ENCODE measurements around the gene EFCAB6. TPM values are rescaled to one million over a fixed set of nuclear protein-coding genes. Genes with fewer than 3 reads are reported as not detected.

EFCAB6 gene
- total RNA-seq, 1 experiment from 2014 or later: 0.94 TPM

DNA sequence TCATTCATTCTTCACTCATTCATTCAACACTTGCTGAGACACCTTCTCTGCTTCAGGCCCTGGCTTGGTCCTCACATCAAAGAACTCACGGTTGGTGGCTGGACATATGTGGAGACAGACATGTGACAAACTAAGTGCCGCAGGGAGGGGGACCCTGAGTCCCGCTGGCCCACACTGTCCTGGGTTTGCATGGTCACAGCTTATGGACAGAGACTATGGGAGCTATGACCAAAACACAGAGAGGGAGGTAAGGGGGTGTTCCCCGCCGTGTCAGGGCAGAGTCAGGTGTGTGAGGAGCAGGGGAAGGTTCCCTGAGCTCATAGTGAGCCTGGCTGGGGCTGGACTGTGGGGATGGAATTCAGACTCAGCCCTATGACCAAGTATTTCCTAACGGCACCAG is 277.2 kb downstream of the EFCAB6 start:
- Mint-ChIP-seq H3K4me1 (peaks cover 7% of the 10 kb centered on the region; the same call in 1 of the 2 replicates), H3K27me3 (ENCODE audit: low read depth) (no peaks in the 10 kb centered on the region; the same call in 1 of the 2 replicates), H3K9me3 (peaks cover 27% of the 10 kb centered on the region), H3K4me3 (no peak overlapping the region), H3K36me3 (peaks cover 16% of the 10 kb centered on the region), H3K27ac (no peak overlapping the region)
- CTCF ChIA-PET: interaction anchor here (1.2 to 1.7 kb wide), 2 partner anchors 18 to 19 kb away, joined by 3 to 5 read pairs; no protein-coding TSS in a partner anchor
- TF ChIP-seq RELA (CRISPR knock-in tag; IDR thresholded peaks at IDR 0.05; ENCODE audit: borderline replicate concordance) (no peak), CREB1 (CRISPR knock-in tag; IDR thresholded peaks at IDR 0.05) (no peak), TEAD4 (CRISPR knock-in tag; IDR thresholded peaks at IDR 0.05) (no peak), RORB (CRISPR knock-in tag; IDR thresholded peaks at IDR 0.05) (no peak)
- TF ChIP-seq, protein P1, sequence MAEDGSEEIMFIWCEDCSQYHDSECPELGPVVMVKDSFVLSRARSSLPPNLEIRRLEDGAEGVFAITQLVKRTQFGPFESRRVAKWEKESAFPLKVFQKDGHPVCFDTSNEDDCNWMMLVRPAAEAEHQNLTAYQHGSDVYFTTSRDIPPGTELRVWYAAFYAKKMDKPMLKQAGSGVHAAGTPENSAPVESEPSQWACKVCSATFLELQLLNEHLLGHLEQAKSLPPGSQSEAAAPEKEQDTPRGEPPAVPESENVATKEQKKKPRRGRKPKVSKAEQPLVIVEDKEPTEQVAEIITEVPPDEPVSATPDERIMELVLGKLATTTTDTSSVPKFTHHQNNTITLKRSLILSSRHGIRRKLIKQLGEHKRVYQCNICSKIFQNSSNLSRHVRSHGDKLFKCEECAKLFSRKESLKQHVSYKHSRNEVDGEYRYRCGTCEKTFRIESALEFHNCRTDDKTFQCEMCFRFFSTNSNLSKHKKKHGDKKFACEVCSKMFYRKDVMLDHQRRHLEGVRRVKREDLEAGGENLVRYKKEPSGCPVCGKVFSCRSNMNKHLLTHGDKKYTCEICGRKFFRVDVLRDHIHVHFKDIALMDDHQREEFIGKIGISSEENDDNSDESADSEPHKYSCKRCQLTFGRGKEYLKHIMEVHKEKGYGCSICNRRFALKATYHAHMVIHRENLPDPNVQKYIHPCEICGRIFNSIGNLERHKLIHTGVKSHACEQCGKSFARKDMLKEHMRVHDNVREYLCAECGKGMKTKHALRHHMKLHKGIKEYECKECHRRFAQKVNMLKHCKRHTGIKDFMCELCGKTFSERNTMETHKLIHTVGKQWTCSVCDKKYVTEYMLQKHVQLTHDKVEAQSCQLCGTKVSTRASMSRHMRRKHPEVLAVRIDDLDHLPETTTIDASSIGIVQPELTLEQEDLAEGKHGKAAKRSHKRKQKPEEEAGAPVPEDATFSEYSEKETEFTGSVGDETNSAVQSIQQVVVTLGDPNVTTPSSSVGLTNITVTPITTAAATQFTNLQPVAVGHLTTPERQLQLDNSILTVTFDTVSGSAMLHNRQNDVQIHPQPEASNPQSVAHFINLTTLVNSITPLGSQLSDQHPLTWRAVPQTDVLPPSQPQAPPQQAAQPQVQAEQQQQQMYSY (CRISPR knock-in tag; IDR thresholded peaks at IDR 0.05): no peak
- TF ChIP-seq, protein P2, sequence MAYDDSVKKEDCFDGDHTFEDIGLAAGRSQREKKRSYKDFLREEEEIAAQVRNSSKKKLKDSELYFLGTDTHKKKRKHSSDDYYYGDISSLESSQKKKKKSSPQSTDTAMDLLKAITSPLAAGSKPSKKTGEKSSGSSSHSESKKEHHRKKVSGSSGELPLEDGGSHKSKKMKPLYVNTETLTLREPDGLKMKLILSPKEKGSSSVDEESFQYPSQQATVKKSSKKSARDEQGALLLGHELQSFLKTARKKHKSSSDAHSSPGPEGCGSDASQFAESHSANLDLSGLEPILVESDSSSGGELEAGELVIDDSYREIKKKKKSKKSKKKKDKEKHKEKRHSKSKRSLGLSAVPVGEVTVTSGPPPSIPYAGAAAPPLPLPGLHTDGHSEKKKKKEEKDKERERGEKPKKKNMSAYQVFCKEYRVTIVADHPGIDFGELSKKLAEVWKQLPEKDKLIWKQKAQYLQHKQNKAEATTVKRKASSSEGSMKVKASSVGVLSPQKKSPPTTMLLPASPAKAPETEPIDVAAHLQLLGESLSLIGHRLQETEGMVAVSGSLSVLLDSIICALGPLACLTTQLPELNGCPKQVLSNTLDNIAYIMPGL (CRISPR knock-in tag; IDR thresholded peaks at IDR 0.05): no peak
- DNase-seq (ENCODE audit: low spot score): no peak
- ATAC-seq: no peak
- POLR2A ChIA-PET: no interaction called here

DNA sequence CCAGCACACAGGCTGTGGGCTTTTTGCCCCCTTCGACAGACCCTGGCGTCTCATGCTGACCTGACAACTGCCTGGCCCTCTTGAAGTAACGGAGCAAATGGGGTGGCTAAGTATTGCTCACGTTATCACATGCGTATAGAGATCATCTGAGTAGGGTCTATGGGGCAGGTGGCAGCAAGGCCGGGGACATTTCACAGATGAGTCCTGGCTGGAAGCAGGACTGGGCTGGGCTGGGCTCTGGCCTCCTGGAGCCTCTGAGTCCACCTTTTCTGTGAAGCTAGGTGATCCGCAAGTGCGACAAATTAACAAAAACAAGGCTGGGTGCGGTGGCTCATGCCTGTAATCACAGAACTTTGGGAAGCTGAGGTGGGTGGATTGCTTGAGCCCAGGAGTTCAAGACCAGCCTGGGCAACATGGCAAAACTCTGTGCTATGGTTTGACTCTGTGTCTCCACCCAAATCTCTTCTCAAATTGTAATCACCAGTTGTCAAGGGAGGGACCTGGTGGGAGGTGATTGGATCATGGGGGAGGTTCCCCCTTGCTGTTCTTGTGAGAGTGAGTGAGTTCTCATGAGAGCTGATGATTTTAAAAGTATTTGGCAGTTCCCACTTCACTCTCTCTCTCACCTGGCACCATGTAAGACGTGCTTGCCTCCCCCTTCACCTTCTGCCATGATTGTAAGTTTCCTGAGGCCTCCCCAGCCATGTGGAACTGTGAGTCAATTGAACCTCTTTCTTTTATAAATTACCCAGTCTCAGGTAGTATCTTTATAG is 278.3 kb downstream of the EFCAB6 start:
- no peak overlapping the region for H3K4me3 Mint-ChIP-seq
- TF ChIP-seq, protein P3, sequence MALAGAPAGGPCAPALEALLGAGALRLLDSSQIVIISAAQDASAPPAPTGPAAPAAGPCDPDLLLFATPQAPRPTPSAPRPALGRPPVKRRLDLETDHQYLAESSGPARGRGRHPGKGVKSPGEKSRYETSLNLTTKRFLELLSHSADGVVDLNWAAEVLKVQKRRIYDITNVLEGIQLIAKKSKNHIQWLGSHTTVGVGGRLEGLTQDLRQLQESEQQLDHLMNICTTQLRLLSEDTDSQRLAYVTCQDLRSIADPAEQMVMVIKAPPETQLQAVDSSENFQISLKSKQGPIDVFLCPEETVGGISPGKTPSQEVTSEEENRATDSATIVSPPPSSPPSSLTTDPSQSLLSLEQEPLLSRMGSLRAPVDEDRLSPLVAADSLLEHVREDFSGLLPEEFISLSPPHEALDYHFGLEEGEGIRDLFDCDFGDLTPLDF (CRISPR knock-in tag; IDR thresholded peaks at IDR 0.05): no peak
- TF ChIP-seq ATF1 (CRISPR knock-in tag; IDR thresholded peaks at IDR 0.05): no peak
- TF ChIP-seq, protein P4, sequence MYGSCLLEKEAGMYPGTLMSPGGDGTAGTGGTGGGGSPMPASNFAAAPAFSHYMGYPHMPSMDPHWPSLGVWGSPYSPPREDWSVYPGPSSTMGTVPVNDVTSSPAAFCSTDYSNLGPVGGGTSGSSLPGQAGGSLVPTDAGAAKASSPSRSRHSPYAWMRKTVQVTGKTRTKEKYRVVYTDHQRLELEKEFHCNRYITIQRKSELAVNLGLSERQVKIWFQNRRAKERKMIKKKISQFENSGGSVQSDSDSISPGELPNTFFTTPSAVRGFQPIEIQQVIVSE (CRISPR knock-in tag; IDR thresholded peaks at IDR 0.05; ENCODE audit: borderline replicate concordance): no peak
- TF ChIP-seq, protein P5, sequence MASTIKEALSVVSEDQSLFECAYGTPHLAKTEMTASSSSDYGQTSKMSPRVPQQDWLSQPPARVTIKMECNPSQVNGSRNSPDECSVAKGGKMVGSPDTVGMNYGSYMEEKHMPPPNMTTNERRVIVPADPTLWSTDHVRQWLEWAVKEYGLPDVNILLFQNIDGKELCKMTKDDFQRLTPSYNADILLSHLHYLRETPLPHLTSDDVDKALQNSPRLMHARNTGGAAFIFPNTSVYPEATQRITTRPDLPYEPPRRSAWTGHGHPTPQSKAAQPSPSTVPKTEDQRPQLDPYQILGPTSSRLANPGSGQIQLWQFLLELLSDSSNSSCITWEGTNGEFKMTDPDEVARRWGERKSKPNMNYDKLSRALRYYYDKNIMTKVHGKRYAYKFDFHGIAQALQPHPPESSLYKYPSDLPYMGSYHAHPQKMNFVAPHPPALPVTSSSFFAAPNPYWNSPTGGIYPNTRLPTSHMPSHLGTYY (CRISPR knock-in tag; IDR thresholded peaks at IDR 0.05): no peak
- no peak for TF ChIP-seq ZNF423 (CRISPR knock-in tag; IDR thresholded peaks at IDR 0.05)
- TF ChIP-seq NR1H2 (CRISPR knock-in tag; IDR thresholded peaks at IDR 0.05): no peak
- TF ChIP-seq, protein P6, sequence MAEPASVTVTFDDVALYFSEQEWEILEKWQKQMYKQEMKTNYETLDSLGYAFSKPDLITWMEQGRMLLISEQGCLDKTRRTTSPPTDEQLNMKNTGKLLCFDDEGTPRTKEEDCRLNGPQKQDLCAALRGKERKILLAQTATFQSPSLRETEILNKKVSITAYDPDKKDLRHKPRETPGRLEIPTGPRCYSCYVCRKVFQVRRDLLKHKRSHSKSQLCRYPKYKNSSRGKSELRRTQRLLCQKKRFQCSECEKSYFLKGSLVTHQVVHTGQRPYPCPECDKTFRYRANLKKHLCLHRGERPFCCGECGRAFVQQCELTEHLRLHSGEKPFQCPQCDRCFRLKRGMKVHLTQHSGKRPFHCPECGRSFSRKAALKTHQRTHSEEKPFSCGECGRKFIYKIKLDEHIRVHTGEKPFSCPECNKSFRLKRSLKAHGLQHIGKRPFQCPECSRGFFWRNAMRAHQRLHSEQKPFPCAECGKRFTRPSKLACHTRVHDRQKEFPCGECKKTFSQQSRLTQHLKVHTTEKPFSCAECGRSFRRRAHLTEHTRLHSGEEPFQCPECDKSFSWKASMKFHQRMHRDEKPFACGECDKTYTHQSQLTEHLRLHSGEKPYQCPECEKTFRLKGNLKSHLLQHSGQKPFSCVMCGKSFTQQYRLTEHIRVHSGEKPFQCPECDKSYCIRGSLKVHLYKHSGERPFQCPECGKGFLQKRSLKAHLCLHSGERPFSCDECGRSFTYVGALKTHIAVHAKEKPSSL (CRISPR knock-in tag; conservative IDR thresholded peaks at IDR 0.05): no peak
- no peak for TF ChIP-seq ZBTB21 (CRISPR knock-in tag; IDR thresholded peaks at IDR 0.05; ENCODE audit: borderline replicate concordance)
- no peak for TF ChIP-seq PRRX2 (CRISPR knock-in tag; IDR thresholded peaks at IDR 0.05)
- no peak for TF ChIP-seq HMGA2 (CRISPR knock-in tag; IDR thresholded peaks at IDR 0.05)
- H3K27me3 Mint-ChIP-seq (ENCODE audit: low read depth): no peaks in the 10 kb centered on the region; the same call in 1 of the 2 replicates
- no peak overlapping the region for H3K27ac Mint-ChIP-seq
- peaks cover 16% of the 10 kb centered on the region for H3K36me3 Mint-ChIP-seq
- no peak for DNase-seq (ENCODE audit: low spot score)
- ChIA-PET POLR2A (no interaction called here), CTCF (interaction anchor here (1.7 kb wide), 1 partner anchor 18 kb away, joined by 5 read pairs; no protein-coding TSS in a partner anchor)
- ATAC-seq: no peak
- peaks cover 27% of the 10 kb centered on the region for H3K9me3 Mint-ChIP-seq
- H3K4me1 Mint-ChIP-seq: peaks cover 7% of the 10 kb centered on the region; the same call in 1 of the 2 replicates
